Fibroblast of villous mesenchyme (primary cell): ENCODE data around the gene DOCK4. TPM values are rescaled to one million over a fixed set of nuclear protein-coding genes. Genes with fewer than 3 reads are reported as not detected.

Experiments
- DNase-seq: peaks from one replicate; pipeline ENCODE4 v3.0.0-alpha.2; 2010; ENCODE audit warnings: low read depth
- H3K4me3 ChIP-seq: 2 replicates; pipeline ENCODE4 v1.5.1; 2011; ENCODE audit warnings: low read depth, mild to moderate bottlenecking, low read length
- total RNA-seq: library from RNA; depleted of rRNA; stranded (reverse); fragments of >200 nt; gene quantifications from 2 replicates; pipeline ENCODE4 v1.2.3, GENCODE V29; 2012
- TF ChIP-seq, protein P1 (sequence below): IDR thresholded peaks from 2 replicates; pipeline ENCODE4 v1.5.1; 2012; ENCODE audit warnings: low read depth, mild to moderate bottlenecking, low read length; ENCODE audit not compliant: insufficient read depth

The DOCK4 gene
- total RNA-seq, 1 donor, result 43.6 TPM

DNA sequence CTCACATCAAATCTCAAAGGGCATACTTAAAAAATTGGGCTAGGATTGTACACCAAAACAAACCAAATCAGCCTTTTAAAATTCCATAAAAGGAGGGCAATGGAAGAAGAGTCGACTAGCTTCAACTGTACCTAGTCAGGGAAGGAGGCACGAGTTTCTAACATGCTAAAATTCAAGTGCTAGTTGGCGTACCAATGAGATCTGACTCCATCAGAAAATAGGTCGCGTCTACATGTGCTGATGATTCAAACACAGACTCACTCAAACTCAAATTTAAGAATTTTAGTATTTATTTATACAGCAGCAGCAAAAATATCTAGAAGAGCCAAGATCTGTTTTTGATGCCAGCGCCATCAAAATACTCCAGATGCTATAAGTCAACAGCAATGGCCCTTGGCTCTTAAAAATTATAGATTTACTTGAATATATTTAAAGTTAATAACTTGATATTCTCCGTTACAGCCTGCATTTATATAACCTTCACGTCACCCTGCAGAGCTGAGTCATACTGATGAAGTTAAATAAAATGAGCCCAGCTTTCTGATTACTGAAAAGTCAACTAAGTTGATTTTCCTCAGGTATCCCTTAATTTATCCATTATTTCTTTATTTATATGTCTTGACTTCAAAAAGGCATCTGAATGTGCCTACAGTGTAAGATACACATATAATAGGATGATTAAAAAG lies 341.8 kb downstream of the DOCK4 start:
- TF ChIP-seq, protein P1, sequence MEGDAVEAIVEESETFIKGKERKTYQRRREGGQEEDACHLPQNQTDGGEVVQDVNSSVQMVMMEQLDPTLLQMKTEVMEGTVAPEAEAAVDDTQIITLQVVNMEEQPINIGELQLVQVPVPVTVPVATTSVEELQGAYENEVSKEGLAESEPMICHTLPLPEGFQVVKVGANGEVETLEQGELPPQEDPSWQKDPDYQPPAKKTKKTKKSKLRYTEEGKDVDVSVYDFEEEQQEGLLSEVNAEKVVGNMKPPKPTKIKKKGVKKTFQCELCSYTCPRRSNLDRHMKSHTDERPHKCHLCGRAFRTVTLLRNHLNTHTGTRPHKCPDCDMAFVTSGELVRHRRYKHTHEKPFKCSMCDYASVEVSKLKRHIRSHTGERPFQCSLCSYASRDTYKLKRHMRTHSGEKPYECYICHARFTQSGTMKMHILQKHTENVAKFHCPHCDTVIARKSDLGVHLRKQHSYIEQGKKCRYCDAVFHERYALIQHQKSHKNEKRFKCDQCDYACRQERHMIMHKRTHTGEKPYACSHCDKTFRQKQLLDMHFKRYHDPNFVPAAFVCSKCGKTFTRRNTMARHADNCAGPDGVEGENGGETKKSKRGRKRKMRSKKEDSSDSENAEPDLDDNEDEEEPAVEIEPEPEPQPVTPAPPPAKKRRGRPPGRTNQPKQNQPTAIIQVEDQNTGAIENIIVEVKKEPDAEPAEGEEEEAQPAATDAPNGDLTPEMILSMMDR, result no peak
- no peak overlapping the region for H3K4me3 ChIP-seq
- peak; percentile 8 for DNase-seq

- no peak for DNase-seq
- TF ChIP-seq, protein P1, result no peak
- no peak overlapping the region for H3K4me3 ChIP-seq
Observed at GRCh38 chr7:111863269-111863668, 342.9 kb downstream of the DOCK4 start.

- no peak overlapping the region for H3K4me3 ChIP-seq
- TF ChIP-seq, protein P1, result no peak
- DNase-seq, result no peak
Observed at GRCh38 chr7:111860248-111860647, 346.0 kb downstream of the DOCK4 start.

- TF ChIP-seq, protein P1, result no peak
- DNase-seq, result no peak
- no peak overlapping the region for H3K4me3 ChIP-seq
Observed at GRCh38 chr7:111858331-111858730, 347.9 kb downstream of the DOCK4 start.

GRCh38 chr7:111855842-111856227 lies 350.4 kb downstream of the DOCK4 start:
- DNase-seq, result peak; percentile 30
- H3K4me3 ChIP-seq, result no peak overlapping the region
- TF ChIP-seq, protein P1, result peak; percentile 24

DNA sequence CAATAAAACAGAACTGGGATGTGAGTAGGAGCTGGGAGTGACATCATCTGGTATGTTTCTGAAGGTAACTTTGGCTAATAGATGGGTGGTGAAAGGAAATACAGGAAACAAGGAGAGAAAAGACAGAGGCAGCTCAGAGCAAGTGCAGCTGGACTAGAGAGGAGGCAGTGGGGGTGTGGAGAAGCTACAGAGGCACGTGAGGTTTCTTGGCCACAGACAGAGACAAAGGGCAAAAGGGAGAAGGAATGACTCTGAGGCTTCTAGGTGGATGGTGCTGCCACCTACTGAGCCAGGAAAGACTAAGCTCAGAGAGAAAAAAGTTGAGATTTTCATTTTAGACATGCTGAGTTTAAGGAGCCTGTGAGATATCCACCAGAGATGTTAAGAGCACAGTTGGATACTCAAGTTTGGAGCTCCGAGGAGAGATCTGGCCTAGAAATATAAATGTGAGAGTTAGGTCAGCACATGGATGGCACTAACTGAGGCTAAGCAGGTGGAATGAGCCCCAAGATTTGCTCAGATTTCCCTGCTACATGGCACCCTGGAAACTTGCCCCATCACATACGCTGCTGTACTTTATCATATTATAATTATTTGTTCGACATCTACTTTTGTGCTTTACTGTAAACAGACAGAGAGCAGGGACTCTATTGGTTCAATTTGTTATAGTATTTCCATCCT lies 350.9 kb downstream of the DOCK4 start:
- H3K4me3 ChIP-seq, result no peak overlapping the region
- peak; percentile 72 for DNase-seq
- TF ChIP-seq, protein P1, result peak; percentile 70
